Measurements from ENCODE around the gene DUSP1.
A peak's percentile ranks its signal among the peaks of the same experiment; 100 is the strongest.
"Not testable (repeated sequence)": the region's sequence is repeated elsewhere in the genome, so short reads cannot be mapped to it uniquely, and the experiment has no call there.

The DUSP1 gene, protein sequence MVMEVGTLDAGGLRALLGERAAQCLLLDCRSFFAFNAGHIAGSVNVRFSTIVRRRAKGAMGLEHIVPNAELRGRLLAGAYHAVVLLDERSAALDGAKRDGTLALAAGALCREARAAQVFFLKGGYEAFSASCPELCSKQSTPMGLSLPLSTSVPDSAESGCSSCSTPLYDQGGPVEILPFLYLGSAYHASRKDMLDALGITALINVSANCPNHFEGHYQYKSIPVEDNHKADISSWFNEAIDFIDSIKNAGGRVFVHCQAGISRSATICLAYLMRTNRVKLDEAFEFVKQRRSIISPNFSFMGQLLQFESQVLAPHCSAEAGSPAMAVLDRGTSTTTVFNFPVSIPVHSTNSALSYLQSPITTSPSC

DNA sequence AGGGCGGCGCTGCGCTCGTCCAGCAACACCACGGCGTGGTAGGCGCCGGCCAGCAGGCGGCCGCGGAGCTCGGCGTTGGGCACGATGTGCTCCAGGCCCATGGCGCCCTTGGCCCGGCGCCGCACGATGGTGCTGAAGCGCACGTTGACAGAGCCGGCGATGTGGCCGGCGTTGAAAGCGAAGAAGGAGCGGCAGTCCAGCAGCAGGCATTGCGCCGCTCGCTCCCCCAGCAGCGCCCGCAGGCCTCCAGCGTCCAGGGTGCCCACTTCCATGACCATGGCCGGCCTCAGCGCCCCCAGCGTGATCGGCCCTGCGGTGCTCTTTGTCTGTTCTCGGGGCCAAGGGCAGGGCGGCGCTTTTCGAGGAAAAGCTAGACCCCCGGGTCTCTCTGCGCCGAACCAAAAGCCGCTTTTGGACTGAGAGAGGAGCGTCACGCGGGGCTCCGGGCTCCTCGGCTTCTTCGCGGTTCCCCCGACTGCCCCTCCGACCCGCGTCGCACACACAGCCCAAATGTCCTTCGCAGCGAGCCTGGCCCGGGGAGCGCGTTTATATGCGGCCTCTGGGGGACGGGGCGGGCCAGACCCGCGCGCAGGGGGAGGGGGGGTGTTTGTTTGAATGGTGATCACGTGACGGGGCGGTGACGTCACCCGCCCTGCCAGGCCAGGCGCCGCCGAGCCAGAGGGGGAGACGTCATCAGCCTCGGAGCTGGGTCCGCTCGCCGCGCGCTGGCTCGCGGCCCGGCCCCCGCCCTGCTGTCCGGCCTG lies at the start of gene DUSP1:
Gene DUSP1 (minus strand): TSS at position 521 of the 764 bp plus-strand sequence. CDS start 243 bp downstream, at position 278.
- peak; percentile 93 to 94 for DNase-seq (ENCODE audit: low read depth in 2 of 2)

DNA sequence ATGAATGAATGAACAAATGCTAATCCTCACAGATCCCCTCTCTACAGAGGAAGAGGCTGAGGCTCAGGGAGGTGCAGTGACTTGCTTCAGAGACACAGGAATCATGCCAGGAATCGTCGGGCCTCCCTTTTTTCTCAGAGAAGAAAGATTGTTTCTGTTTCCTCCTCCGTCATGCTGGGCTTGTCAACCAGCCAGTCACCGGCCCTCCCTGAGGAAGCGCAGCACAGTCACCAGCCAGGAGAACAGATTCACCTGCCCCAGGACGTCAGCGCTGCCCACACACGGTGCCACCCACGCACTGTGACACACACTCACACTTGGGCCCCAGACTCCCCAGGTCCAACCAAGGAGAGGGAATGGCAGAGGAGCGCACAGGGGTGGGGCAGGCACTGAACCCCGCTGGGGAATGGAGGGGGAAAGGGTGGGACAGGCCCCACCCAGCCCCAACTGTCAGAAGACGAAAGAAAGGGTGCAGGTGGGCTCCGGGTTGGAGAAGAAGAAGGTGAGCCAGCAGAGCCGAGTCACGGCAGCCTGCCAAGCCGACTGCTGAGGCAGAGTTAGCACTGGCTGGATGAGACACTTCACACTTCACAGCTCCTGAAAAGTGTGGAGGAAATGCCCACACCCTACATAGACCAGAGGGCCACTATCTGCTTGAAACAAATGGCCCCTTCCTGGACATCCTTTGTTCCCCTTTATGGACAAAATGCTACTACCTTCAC lies 49.2 kb upstream of the DUSP1 start:
- no peak for DNase-seq (ENCODE audit: low read depth in 2 of 2)

DNA sequence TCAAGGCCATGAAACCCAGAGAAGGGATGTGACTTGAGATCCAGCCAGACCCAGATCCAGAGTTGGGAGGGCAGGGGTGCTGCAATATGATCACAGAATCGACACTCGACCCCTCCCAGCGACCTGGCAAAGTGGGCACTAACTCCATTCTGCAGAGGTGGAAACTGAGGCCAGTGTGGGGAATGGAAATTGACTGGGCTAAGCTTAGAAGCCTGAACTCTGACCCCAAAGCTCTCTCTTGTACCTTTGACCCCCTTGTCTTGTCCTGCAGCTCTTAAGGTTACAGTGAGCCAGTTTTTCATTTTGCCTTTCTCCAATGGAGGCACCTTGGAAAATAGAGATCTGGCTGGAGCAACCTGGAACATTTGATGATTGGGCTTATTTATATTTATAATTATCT lies 48.6 kb upstream of the DUSP1 start:
- no peak for DNase-seq (ENCODE audit: low read depth in 2 of 2)

DNA sequence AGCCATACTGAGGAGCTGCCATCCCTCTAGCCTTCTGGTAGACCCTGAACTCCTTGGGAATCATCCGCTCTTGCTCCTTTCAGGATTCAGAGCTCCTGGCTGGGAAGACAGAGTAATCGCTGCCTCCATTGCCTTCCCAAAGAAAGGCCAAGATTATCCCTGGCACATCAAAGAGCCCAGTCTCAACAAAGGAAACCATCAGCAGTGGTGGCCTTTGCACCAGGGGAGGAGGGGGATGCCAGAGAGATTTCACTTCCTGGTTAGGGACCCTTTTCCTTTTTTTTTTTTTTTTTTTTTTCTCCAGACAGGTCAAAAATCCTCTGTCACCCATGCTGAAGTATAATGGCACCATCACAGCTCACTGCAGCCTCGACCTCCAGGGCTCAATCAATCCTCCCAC lies 47.1 kb upstream of the DUSP1 start:
- DNase-seq (ENCODE audit: low read depth in 2 of 2): no peak

DNA sequence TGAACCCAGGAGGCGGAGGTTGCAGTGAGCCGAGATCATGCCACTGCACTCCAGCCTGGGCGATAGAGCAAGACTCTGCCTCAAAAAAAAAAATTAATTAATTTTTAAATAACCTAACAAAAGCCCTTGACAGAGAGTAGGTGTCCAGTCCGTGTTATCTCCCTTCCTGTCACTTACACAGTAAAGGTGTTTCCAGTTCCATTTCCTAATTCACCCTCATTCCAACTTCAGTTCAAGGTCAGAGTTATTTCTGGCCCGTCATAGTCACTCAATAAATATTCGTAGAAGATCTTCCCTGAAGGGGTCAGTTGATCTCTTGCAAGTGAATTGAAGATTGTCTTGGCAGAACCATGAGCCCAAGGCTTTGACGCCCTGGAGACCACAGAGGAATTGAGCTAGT lies 46.7 kb upstream of the DUSP1 start:
- no peak for DNase-seq (ENCODE audit: low read depth in 2 of 2)

DNA sequence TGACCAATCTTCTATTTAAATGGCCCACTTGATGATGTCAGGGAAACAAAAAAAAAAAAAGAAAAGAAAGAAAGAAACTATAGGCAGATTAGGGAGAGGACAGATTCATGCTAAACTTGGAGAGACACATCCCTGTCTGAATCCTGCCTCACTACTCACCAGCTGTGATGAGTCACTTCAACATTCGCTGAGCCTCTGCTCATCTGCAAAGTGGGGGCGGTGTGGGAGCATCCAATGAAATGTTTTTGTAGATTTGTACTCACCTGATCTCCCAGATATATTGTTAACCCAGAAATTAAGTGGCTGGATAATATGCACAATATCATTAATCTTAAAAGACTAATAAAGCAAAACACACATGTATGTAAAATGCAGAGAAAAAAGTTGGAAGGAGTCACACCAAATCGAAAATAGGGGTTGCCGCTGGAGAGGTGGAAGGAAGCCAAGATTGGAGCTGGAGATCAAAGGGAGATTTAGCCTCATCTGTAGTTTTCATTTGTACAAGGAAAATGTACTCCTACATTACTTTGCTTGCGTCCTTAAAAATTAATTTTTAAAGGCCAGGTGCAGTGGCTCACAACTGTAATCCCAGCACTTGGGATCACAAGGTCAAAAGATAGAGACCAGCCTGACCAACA lies 46.0 kb upstream of the DUSP1 start:
- peak; percentile 53 to 62 for DNase-seq (ENCODE audit: low read depth in 2 of 2)

DNA sequence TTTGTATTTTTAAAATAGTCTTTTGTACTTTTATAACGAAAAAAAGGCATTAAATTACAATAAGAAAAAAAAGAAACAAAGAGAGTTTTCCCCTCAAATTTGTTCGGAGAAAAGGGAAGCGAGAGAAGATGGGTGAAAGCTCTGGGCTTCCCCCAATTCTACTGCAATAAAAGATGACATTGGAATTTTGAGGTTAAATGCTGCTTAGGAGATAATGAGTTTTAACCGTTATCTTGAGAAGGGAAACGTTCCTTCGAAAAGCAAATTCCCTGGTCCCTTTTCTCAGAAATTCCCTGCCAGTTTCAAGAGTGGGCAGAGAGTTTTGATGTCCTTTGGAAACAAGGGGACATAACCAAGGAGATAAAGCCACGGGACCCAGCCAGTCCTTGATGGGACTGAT lies 44.6 kb upstream of the DUSP1 start:
- no peak for DNase-seq (ENCODE audit: low read depth in 2 of 2)

DNA sequence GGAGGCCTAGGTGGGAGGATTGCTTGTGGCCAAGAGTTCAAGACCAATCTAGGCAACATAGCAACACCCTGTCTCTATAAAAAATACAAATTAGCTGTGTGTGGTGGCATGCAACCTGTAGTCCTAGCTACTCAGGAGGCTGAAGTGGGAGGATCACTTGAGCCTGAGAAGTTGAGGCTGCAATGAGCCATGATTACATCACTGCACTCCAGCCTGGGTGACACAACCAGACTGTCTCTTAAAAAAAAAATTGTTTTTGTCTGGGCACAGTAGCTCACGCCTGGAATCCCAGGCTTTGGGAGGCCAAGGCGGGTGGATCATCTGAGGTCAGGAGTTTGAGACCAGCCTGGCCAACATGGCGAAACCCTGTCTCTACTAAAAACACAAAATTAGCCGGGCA lies 40.0 kb upstream of the DUSP1 start:
- not testable (repeated sequence) for DNase-seq (ENCODE audit: low read depth in 2 of 2)

DNA sequence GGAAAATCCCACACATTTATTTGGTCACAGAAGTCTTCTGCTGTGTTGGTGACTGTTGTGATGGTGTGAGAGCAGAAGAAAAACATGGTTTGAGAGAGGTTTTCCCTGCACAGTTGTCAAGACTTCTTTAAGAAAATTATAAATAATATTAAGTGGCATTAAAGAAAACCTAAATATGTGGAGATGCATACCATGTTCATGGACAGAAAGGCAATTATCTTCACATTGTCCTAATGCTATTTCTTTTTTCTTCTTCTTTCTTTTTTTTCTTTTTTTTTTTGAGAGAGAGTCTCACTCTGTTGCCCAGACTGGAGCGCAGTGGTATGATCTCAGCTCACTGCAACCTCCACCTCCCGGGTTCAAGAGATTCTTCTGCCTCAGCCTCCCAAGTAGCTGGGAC lies 38.8 kb upstream of the DUSP1 start:
- DNase-seq (ENCODE audit: low read depth in 2 of 2): no peak

DNA sequence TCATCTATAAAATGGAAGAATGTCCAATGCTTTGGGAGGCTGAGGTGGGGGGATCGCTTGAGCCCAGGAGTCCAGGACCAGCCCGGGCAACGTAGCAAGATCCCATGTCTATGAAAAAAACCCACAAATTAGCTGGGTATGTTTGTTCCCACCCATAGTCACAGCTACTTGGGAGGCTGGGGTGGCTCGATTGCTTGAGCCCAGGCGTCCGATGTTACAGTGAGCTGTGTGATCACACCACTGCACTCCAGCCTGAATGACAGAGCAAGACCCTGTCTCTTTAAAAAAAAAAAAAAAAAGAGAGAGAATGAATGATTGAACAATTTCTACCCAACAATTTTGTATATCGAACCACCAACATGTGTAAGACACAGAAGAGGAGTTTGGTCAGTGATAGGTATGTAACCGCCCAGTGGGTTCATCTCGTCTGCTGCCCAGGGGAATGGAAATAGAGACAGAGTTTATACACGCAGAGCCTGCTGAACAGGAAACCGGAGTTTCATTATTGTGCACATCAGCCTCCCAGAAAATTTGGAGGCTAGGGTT lies 36.8 kb upstream of the DUSP1 start:
- no peak for DNase-seq (ENCODE audit: low read depth in 2 of 2)

DNA sequence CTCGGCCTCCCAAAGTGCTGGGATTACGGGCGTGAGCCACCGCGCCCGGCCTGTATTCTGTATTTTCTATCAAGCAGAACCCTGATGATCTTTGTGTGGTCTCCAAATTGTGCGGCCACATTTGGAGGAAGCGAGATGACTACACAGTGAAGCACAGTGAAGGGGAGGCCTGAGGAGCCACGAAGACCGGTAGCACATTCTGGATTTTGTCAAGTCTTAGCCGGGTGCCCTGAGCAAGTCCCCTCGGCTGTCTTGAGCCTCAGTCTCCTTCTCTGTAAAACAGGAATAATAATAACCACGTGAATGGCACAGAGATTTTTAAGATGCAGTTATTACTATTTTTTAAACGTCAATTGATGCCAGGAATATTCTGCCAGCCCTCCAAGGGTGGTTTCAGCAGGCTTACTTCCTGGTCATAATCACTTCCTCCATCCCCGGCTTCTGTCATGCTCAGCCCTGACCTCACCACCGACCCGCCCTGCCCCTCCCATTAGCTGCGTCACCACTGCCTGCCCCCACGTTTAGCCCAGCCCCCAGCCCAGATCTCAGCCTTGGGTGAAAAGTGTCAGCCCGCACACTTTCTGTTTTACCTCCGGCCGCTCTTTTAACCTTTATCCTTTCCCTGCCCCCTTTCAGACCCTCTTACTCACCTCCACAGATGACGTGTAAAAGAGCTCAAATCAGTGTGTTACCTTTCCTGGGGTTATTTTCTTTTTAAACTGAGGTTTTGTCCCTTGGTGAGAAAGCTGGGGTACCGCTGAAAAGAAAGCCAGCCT lies 36.1 kb upstream of the DUSP1 start:
- DNase-seq (ENCODE audit: low read depth in 2 of 2): peak; percentile 40 to 44

DNA sequence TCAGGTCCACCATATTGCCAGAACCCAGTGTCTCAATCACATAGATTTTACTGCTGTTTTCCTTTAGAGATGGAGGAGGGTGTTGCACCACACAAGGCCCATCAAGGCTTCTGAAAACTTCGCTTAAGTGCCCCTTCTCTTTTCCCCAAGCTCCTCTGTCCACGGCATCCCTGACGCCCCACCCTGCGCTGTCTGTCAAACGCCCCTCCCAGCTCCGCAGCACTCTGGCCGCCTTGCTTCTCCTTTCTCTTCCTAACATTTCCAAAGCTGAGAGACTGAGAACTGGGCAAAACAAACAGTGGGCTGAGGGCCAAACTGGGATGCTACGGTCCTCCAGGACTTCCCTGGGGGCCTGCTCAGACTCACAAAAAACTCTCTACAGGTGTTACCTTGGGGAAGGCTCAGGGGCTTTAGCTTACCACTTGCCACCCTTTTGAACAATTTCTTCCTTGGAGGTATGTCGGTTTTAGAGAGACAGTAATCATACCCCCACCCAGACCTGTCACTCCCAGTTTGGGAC lies 34.8 kb upstream of the DUSP1 start:
- DNase-seq (ENCODE audit: low read depth in 2 of 2): no peak

DNA sequence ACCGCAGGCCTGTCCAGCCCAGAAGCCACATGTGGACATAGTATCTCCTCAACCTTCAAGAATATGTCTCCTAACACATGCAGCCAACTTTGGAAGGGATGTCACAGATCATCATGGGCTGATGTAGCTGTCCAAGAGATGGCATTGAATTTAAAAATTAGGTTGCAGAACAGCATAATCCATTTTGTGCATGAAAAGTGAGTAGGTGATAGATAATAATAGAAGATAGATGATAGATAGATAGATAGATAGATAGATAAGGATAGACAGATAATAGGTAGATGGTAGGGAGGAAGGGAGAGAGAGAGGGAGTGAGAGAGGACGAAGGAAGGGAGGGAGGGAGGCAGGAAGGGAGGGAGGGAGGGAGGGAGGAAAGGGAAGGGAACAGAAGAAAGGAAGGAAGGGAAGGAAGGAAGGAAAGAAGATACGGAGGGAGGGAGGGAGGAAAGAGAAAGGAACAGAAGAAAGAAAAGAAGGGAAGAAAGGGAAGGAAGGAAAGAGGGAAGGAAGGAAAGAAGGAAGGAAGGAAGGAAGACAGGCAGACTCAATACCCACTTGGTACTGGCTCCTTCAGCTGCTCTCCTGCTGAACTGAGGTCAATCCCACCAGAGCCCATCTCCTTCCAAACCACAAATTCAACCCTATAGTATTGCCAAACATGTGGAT lies 34.2 kb upstream of the DUSP1 start:
- DNase-seq (ENCODE audit: low read depth in 2 of 2): no peak

DNA sequence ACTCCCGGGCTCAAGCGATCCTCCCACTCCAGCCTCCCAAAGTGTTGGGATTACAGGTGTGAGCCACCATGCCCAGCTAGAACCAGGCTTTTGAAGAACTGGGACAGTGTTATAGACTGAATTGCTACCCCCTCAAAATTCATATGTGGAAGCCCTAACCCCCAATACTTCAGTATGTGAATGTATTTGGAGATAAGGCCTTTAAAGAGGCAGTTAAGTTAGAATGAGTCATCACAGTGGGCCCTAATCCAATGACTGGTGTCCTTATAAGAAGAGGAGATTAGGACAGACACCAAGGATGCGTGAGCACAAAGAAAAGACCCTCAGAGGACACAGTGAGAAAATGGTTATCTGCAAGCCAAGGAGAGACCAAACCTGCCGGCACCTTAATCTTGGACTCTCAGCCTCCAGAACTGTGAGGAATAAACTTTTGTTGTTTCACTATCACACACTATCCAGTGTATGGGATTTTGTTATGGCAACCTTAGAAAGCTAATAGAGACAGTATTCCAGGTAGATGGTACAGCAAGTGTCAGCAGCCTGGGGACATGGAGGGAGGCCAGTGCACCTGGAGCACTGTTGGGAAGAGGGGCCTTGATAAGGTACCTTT lies 31.7 kb upstream of the DUSP1 start:
- DNase-seq (ENCODE audit: low read depth in 2 of 2): peak in 1 of 2 experiments; percentile 29

DNA sequence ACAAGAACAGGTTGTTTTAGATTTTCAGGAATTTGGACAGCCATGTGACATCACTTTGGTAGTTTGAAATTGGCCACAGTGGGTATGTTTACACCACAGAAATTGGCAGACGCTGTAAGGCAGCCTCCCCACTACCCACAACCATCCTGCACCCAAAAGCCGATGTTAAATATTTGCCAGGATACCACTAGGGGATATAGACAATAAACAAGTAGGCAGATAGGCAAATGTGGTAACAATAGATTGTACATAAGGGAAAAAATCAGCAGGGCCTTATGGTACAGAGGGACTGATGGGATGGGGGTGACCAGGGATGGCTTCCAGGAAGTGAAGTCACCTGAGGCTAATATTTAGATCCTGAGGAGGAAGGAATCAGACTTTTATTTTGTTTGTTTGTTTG lies 31.1 kb upstream of the DUSP1 start:
- no peak for DNase-seq (ENCODE audit: low read depth in 2 of 2)

DNA sequence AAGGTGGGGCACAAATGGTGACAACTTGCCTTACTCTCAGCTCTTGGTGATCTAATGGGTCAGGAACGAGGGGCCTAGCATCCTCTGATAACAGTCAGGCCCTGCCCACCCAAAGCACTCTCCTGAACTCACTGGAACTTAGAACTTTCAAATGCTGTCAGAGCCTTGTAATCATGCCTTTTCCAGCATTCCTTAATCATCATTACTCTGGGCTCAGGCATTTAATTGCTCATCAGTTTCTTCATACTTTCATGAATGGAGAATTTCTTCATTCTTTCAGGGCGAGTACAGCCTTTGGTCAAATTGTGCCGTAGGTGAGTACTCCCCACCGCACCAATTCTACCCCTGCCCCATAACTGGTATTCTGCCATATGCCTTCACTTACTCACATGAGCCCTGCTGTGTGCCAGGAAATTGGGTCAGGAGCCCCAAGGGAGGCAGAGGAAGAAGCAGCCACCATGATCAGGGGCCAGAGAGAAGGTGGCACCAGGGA lies 30.2 kb upstream of the DUSP1 start:
- DNase-seq (ENCODE audit: low read depth in 2 of 2): peak; percentile 83 to 84

DNA sequence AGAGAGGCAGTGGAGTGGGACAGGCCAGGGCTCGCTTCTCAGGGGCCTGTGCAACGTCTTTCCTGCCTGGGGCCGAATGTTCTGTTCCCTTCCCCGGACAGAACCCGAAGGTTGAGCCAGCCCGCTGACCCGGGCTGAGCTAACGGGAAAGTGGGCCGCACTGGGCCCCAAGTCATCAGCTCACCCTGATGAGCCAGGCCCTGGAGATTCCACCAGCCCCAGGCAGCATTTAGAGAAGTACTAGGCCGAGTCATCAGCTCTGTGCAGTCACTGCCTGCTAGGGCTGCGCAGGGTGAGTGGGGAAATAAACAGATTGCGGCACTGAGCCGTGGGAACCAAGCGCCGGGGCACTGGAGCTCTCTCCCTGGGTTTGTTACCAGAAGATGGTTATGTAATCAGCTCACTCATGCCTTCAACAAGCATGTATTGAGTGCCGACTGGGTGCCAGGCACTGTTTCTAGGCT lies 29.1 kb upstream of the DUSP1 start:
- DNase-seq (ENCODE audit: low read depth in 2 of 2): peak; percentile 64 to 68

DNA sequence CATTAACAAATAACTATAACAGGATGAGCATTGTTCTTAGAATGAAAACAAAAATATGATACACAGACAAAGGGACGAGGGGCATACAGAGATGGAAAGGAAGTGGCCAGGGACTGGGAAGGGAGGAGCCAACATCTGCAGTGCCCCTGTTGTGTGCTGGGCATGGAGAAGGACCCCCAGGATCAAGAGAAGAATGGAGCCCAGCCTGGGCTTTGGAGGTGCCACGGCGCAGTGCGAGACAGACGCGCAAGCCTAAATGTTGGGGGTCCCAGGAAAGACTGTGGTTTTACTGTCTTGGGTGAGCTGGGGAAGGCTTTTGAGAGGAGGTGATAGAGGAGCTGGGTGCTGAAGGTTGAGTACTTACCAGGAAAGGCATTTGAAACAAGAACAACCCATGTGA lies 28.4 kb upstream of the DUSP1 start:
- no peak for DNase-seq (ENCODE audit: low read depth in 2 of 2)

DNA sequence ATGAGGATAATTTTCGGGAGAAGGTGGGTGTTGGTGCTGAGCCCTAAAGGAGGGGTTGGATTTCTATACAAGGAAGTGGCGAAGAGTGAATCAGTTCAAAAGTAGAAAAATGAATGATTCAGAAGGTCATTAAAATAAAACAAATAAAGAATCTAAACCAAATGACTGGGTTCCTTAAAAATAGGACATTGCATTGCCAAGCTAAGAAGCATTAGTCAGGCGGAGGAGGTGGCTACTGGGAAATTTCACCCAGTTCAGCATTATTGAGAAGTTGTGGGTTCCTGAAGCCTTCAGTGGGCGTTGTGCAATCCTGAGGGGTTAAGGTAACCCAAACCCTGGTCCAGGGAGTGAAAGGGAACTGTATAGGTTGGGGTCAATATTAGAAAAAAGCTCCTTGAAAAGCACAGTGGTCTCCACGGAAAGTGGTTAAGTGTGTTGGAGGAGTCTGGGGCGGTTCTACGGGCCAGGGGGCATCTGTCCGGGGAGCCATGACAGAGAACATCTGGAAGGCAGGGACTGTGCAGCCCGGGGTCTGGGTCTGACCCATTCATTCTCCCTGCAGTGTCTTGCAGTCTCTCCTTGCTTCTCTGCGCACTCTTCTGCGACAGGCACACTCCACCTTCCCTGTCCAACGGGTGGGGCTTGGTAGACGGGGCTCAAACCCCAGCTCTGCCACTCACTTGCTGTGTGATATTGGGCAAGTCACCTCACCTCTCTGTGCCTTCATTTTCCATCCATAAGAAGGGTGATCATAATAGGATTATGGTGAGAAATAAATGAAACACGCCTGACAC lies 27.6 kb upstream of the DUSP1 start:
- DNase-seq (ENCODE audit: low read depth in 2 of 2): peak; percentile 78 to 80
